ENCODE results near the gene CDC42EP2. TPM values are rescaled to one million over a fixed set of nuclear protein-coding genes. Genes with fewer than 3 reads are reported as not detected.
"Not testable (repeated sequence)": the region's sequence is repeated elsewhere in the genome, so short reads cannot be mapped to it uniquely, and the experiment has no call there.

The CDC42EP2 gene
- total RNA-seq, 6 experiments from 2014 or later: 0.55 to 3.4 (median 2.3) TPM

DNA sequence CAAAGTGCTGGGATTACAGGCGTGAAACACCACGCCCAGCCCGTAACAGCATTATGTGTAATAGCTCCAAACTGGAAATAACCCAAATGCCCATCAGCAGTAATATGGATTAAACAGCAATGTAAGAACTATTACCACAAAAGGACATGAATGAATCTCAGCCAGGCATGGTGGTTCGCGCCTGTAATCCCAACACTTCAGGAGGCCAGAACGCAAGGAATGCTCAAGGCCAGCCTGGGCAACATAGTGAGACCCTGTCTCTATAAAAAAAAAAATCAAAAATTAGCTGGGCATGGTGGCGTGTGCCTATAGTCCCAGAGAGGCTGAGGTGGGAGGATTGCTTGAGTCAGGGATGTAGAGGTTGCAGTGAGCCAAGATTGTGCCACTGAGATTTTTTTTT, 15.9 kb downstream of the CDC42EP2 start:
- Histone ChIP-seq H3K36me3 (no peaks in the 10 kb centered on the region), H3K27me3 (no peaks in the 10 kb centered on the region), H3K4me1 (peaks cover 0 to 13% (median 3%) of the 10 kb centered on the region in 4 donors), H3K9me3 (no peaks in the 10 kb centered on the region), H3K27ac (no peak overlapping the region), H3K4me3 (no peak overlapping the region)
- DNase-seq: no peak
- 74% methylated on average over 7 of the region's 7 CpGs for WGBS (ENCODE audit: insufficient coverage, low coverage, low lambda C conversion rate, missing lambda C conversion rate)
- TF ChIP-seq CTCF (IDR thresholded peaks at IDR 0.05): no peak
- no peak for TF ChIP-seq POLR2A (IDR thresholded peaks at IDR 0.05)
- intact Hi-C loops (cut with DNase I): no loop called here
- no peak for ATAC-seq

DNA sequence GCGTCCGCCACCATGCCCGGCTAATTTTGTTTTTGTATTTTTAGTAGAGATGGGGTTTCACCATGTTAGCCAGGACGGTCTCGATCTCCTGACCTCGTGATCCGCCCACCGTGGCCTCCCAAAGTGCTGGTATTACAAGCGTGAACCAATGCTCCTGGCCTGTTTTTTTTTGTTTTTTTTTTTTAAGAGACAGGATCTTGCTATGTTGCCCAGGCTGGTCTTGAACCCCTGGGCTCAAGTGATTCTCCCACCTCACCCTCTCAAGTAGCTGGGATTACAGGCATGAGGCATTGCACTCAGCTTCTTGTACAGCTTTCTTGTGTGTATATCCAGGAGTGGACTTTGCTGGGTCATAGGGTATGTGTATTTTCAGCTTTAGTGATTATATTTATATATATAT, 17.9 kb downstream of the CDC42EP2 start:
- H3K27me3 ChIP-seq; H3K27ac ChIP-seq; H3K36me3 ChIP-seq; intact Hi-C loops (cut with DNase I); H3K4me3 ChIP-seq; H3K9me3 ChIP-seq; ATAC-seq; DNase-seq: not testable (repeated sequence)
- 88% methylated on average over 9 of the region's 9 CpGs for WGBS (ENCODE audit: insufficient coverage, low coverage, low lambda C conversion rate, missing lambda C conversion rate)
- H3K4me1 ChIP-seq: peaks cover 0 to 14% (median 3%) of the 10 kb centered on the region in 4 donors

GRCh38 chr11:65334696-65335295, 20.1 kb downstream of the CDC42EP2 start:
- no peak for TF ChIP-seq POLR2A (IDR thresholded peaks at IDR 0.05)
- no peak for TF ChIP-seq CTCF (IDR thresholded peaks at IDR 0.05)
- H3K9me3 ChIP-seq: no peaks in the 10 kb centered on the region
- intact Hi-C loops (cut with DNase I): no loop called here
- no peaks in the 10 kb centered on the region for H3K27me3 ChIP-seq
- ATAC-seq: no peak
- WGBS (ENCODE audit: insufficient coverage, low coverage, low lambda C conversion rate, missing lambda C conversion rate): 44% methylated on average over 5 of the region's 5 CpGs
- H3K4me1 ChIP-seq: peaks cover 0 to 14% (median 3%) of the 10 kb centered on the region in 4 donors
- no peak for DNase-seq
- H3K4me3 ChIP-seq: peak overlapping the region; percentile 86 to 90 (median 88)
- H3K27ac ChIP-seq: no peak overlapping the region
- H3K36me3 ChIP-seq: peaks cover 0 to 5% (median 0%) of the 10 kb centered on the region in 4 donors

GRCh38 chr11:65338676-65339075, 24.0 kb downstream of the CDC42EP2 start:
- H3K4me1 ChIP-seq: peaks cover 0 to 14% (median 3%) of the 10 kb centered on the region in 4 donors
- DNase-seq (no peak), ATAC-seq (no peak)
- H3K4me3 ChIP-seq: no peak overlapping the region
- 90% methylated on average over 7 of the region's 7 CpGs for WGBS (ENCODE audit: insufficient coverage, low coverage, low lambda C conversion rate, missing lambda C conversion rate)
- no peaks in the 10 kb centered on the region for H3K27me3 ChIP-seq
- no peak overlapping the region for H3K27ac ChIP-seq
- intact Hi-C loops (cut with DNase I): no loop called here
- H3K36me3 ChIP-seq: peaks cover 17 to 42% (median 26%) of the 10 kb centered on the region in 4 donors
- H3K9me3 ChIP-seq: no peaks in the 10 kb centered on the region
- TF ChIP-seq POLR2A (IDR thresholded peaks at IDR 0.05) (no peak), CTCF (IDR thresholded peaks at IDR 0.05) (no peak)

- 92% methylated on average over 11 of the region's 11 CpGs for WGBS (ENCODE audit: insufficient coverage, low coverage, low lambda C conversion rate, missing lambda C conversion rate)
- Histone ChIP-seq H3K4me1 (peaks cover 0 to 4% (median 0%) of the 10 kb centered on the region in 4 donors), H3K27ac (no peak overlapping the region), H3K9me3 (no peaks in the 10 kb centered on the region), H3K27me3 (no peaks in the 10 kb centered on the region), H3K4me3 (no peak overlapping the region), H3K36me3 (peaks cover 20 to 58% (median 34%) of the 10 kb centered on the region in 4 donors)
- intact Hi-C loops (cut with DNase I): no loop called here
- no peak for DNase-seq
- ATAC-seq: no peak
- TF ChIP-seq POLR2A (IDR thresholded peaks at IDR 0.05): no peak
- no peak for TF ChIP-seq CTCF (IDR thresholded peaks at IDR 0.05)
These were observed 25.6 kb downstream of the CDC42EP2 start for GRCh38 chr11:65340226-65340625.
